CD14-positive monocyte (primary cell): ENCODE measurements around the gene RBM10. TPM values are rescaled to one million over a fixed set of nuclear protein-coding genes. Genes with fewer than 3 reads are reported as not detected.

Source experiments
- DNase-seq, 3 donors: peaks; one replicate each; pipeline ENCODE4 v3.0.0-alpha.2; 2011 to 2022
- H2AFZ ChIP-seq: 2 replicates; pipeline ENCODE4 v1.6.0; 2012; ENCODE audit warnings: mild to moderate bottlenecking, low read depth, low read length, inconsistent platforms; ENCODE audit not compliant: insufficient read depth, poor library complexity, severe bottlenecking
- H3K27ac ChIP-seq, 2 donors: 1 replicate in 1 of 2; 2 replicates in 1 of 2; pipeline ENCODE4 v1.5.1; 2012 to 2013; ENCODE audit warnings: low read length in 2 of 2, control low read depth in 1 of 2, inconsistent platforms in 1 of 2, low read depth in 1 of 2, mild to moderate bottlenecking in 1 of 2
- H3K27me3 ChIP-seq, 2 donors: one replicate each; pipeline versions ENCODE4 v1.6.0 to v1.6.1; 2011 to 2013; ENCODE audit warnings: low read length in 2 of 2; ENCODE audit not compliant: control insufficient read depth in 2 of 2, insufficient read depth in 2 of 2
- H3K36me3 ChIP-seq, 2 donors: replicated peaks in 1 of 2; 1 replicate in 1 of 2; 2 replicates in 1 of 2; pipeline versions ENCODE4 v1.5.1 to v1.6.1; 2012 to 2013; ENCODE audit warnings: low read length in 2 of 2, control low read depth in 1 of 2, inconsistent platforms in 1 of 2, mild to moderate bottlenecking in 1 of 2; ENCODE audit not compliant: insufficient read depth in 2 of 2, control insufficient read depth in 1 of 2
- H3K4me1 ChIP-seq, 2 donors: 1 replicate in 1 of 2; 2 replicates in 1 of 2; pipeline versions ENCODE4 v1.5.1 to v1.6.1; 2012 to 2013; ENCODE audit warnings: low read length in 2 of 2, control low read depth in 1 of 2, inconsistent platforms in 1 of 2, mild to moderate bottlenecking in 1 of 2, moderate library complexity in 1 of 2; ENCODE audit not compliant: insufficient read depth in 2 of 2, control insufficient read depth in 1 of 2
- H3K4me2 ChIP-seq: replicated peaks from 2 replicates; pipeline ENCODE3; 2012; ENCODE audit warnings: low read length, moderate library complexity, mild to moderate bottlenecking; ENCODE audit not compliant: poor library complexity, severe bottlenecking; ENCODE audit errors: extremely low read depth
- H3K4me3 ChIP-seq, 3 experiments: fragments of 200-600 bp in 1 of 3; sonication (generic) in 1 of 3; replicated peaks in 1 of 3; 1 replicate in 2 of 3; 2 replicates in 1 of 3; pipeline ENCODE4 v1.5.1; 2011 to 2013; ENCODE audit warnings: low read length in 3 of 3, mild to moderate bottlenecking in 3 of 3, control low read depth in 2 of 3, low read depth in 2 of 3, inconsistent platforms in 1 of 3, moderate library complexity in 1 of 3
- H3K79me2 ChIP-seq: 2 replicates; pipeline ENCODE4 v1.6.0; 2012; ENCODE audit warnings: mild to moderate bottlenecking, control low read depth, inconsistent platforms, low read length, moderate library complexity; ENCODE audit not compliant: insufficient read depth
- H3K9ac ChIP-seq: 2 replicates; pipeline ENCODE4 v1.6.0; 2017; ENCODE audit warnings: low read length, mild to moderate bottlenecking; ENCODE audit not compliant: insufficient read depth, poor library complexity, severe bottlenecking
- H3K9me3 ChIP-seq, 2 donors: replicated peaks in 1 of 2; 1 replicate in 1 of 2; 2 replicates in 1 of 2; pipeline versions ENCODE4 v1.5.1 to v1.6.1; 2012 to 2013; ENCODE audit warnings: low read length in 2 of 2, control low read depth in 1 of 2; ENCODE audit not compliant: control insufficient read depth in 1 of 2, insufficient read depth in 1 of 2
- H4K20me1 ChIP-seq: 2 replicates; pipeline ENCODE4 v1.6.0; 2012; ENCODE audit warnings: mild to moderate bottlenecking, low read length, control low read depth, moderate library complexity; ENCODE audit not compliant: insufficient read depth
- H3K27ac Mint-ChIP-seq, 7 donors: one replicate each; pipeline ENCODE4 v1.8.0; 2020; ENCODE audit warnings: mild to moderate bottlenecking in 7 of 7, mixed read lengths in 7 of 7, moderate library complexity in 6 of 7, inconsistent platforms in 2 of 7
- H3K27me3 Mint-ChIP-seq, 3 donors: one replicate each; pipeline ENCODE4 v1.8.0; 2021 to 2022; ENCODE audit warnings: low read depth in 3 of 3, mild to moderate bottlenecking in 3 of 3, mixed read lengths in 3 of 3, moderate library complexity in 3 of 3, inconsistent platforms in 1 of 3
- H3K36me3 Mint-ChIP-seq, 2 donors: one replicate each; pipeline ENCODE4 v1.8.0; 2020; ENCODE audit warnings: mixed read lengths in 2 of 2, inconsistent platforms in 1 of 2, mild to moderate bottlenecking in 1 of 2
- H3K4me1 Mint-ChIP-seq: one replicate; pipeline ENCODE4 v1.8.0; 2020; ENCODE audit warnings: mild to moderate bottlenecking, mixed read lengths
- H3K4me3 Mint-ChIP-seq, 2 donors: one replicate each; pipeline ENCODE4 v1.8.0; 2020; ENCODE audit warnings: mild to moderate bottlenecking in 2 of 2, mixed read lengths in 2 of 2, moderate library complexity in 1 of 2
- H3K9me3 Mint-ChIP-seq, 7 donors: one replicate each; pipeline ENCODE4 v1.8.0; 2020 to 2022; ENCODE audit warnings: mixed read lengths in 7 of 7, mild to moderate bottlenecking in 6 of 7, moderate library complexity in 6 of 7, inconsistent platforms in 2 of 7
- CTCF ChIP-seq: fragments of 200-600 bp; IDR thresholded peaks from one replicate; pipeline ENCODE4 v1.8.0; 2022; ENCODE audit warnings: antibody characterized with exemption, mild to moderate bottlenecking
- WGBS: methylation state at CpG from one replicate; pipeline ENCODE4 v1.1.5; 2013; ENCODE audit warnings: missing lambda C conversion rate; ENCODE audit not compliant: insufficient coverage; 5-methylcytosine and 5-hydroxymethylcytosine counted together
- intact Hi-C, 2 donors: fragments of 100-400 bp; cut with micrococcal nuclease; formaldehyde crosslinking; loops; one replicate each; pipeline versions ENCODE4 v1.15.0 to v1.15.1; 2023
- polyA minus RNA-seq: library from RNA; depleted of rRNA, polyadenylated mRNA; stranded (reverse); fragments of >200 nt; gene quantifications from 2 replicates; pipeline ENCODE4 v1.2.3, GENCODE V29; 2012
- polyA plus RNA-seq, 3 donors: library from polyadenylated mRNA; depleted of rRNA in 1 of 3; unstranded in 2 of 3; stranded (reverse) in 1 of 3; fragments of 300-500 nt in 2 of 3; fragments of >200 nt in 1 of 3; fragmentation: Illumina TruSeq in 2 of 3; gene quantifications; 1 replicate in 2 of 3; 2 replicates in 1 of 3; pipeline ENCODE4 v1.2.3, GENCODE V29; 2012 to 2021
- total RNA-seq, 12 experiments: library from RNA in 1 of 12; stranded (reverse) in 1 of 12; fragments of 120-200 nt in 1 of 12; gene quantifications; one replicate each; pipeline ENCODE4 v1.2.4 and lab custom pipeline; 2013 to 2026; ENCODE audit warnings: mixed read lengths in 6 of 12, inconsistent platforms in 1 of 12

RBM10 gene
- total RNA-seq (2013), result 32.2 TPM
- 10 to 100 TPM in 2 of 3 donors, 1 to 10 TPM in 1; 7.3 to 29.4 (median 14.0) TPM for polyA plus RNA-seq
- 28.4 and 42.4 TPM in 2 replicates for polyA minus RNA-seq
- 28.7 to 48.4 (median 39.8) reads per million in 11 experiments for total RNA-seq (lab: John Stamatoyannopoulos, UW)

DNA sequence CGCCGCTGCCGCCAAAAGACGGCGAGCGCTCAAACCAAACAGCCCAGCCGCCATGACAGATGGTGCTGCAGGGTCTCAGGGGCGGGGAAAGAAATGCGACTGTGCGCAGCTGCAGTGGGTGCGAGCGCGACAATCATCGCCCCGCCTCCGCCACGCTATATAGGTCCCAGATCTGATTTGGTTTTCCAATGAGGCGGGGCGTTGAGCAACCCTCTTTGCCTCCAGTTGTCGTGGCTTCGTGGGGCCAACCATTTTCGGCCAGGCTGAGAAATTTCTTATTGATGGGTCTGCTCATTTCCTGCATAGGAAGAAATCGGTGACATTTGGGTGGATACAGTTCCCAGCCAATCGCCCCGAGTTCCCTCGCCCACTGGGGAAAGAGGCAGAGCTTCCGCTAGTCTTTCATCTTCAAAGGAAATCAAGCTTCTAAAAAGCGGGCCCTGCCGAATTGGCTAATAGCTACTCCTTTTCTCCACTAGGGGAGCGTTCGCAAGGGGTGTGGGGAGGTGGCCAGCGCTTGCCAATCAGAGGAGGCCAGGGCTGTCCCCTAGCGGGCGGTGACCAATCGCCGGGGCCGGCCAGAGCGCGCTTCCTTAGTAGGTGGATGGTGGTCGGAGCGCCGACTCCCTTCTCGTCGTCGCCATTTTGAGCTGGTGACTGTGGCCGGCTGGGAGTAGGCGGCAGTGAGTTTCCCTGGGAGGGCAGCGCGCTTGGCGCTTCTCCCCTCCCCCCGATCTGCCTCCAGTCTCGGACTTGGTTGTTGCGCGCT lies at the start of gene RBM10, which contains the start of gene NDUFB11:
TSS of gene RBM10 (plus strand) at position 596 of the 769 bp plus-strand sequence. CDS start 2,261 bp downstream, outside the sequence.
TSS of gene NDUFB11 (minus strand) at position 77 of the 769 bp plus-strand sequence. CDS start at position 54, 23 bp downstream.
- peaks cover 0 to 4% of the 10 kb centered on the region in 2 donors for H3K27me3 ChIP-seq
- H3K36me3 ChIP-seq, result peaks cover 16 to 30% of the 10 kb centered on the region in 2 donors
- H3K9me3 ChIP-seq, result no peaks in the 10 kb centered on the region
- peaks cover 23 to 27% of the 10 kb centered on the region in 2 donors for H3K4me1 ChIP-seq
- intact Hi-C loops, result no loop called here
- WGBS, result under 1% methylated on average over 24 of the region's 54 CpGs
- Mint-ChIP-seq H3K9me3 (peaks cover 0 to 25% (median 15%) of the 10 kb centered on the region in 7 donors), H3K4me3 (peak within 1 kb of the TSS; percentile 93 to 95), H3K4me1 (peaks cover 28% of the 10 kb centered on the region), H3K27ac (peak within 1 kb of the TSS; percentile 96 to 100 (median 98)), H3K36me3 (peaks cover 20 to 22% of the 10 kb centered on the region in 2 donors), H3K27me3 (peaks cover 0 to 26% (median 0%) of the 10 kb centered on the region in 3 donors)
- H3K27ac ChIP-seq, result peak within 1 kb of the TSS; percentile 94 to 97
- peak within 1 kb of the TSS; percentile 88 for H3K9ac ChIP-seq
- peak; percentile 91 to 94 (median 92) for DNase-seq
- peak within 1 kb of the TSS; percentile 76 to 82 (median 82) for H3K4me3 ChIP-seq
- peaks cover 65% of the 10 kb centered on the region for H3K79me2 ChIP-seq
- peak; percentile 71 for TF ChIP-seq CTCF
- peaks cover 24% of the 10 kb centered on the region for H4K20me1 ChIP-seq
- H3K4me2 ChIP-seq, result peak within 1 kb of the TSS; percentile 77
- H2AFZ ChIP-seq, result peak within 1 kb of the TSS; percentile 74

DNA sequence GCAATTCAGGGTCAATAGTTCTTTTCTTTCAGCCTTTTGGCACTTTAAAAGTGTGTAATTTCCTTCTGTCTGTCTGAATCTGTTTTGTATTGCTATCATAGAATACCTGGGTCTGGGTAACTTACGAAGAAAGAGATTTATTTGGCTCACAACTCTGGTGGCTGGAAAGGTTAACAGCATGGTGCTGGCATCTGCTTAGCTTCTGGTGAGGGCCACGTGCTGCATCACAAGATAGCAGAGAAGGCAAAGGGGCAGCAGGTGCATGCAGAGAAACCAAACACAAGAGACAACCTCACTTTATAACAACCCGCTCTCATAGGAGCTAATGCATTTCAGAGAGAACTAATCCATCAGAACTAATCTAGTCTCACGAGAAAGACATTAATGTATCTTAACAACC lies 48.0 kb upstream of the RBM10 start:
- Histone ChIP-seq H3K9me3 (no peaks in the 10 kb centered on the region), H3K4me1 (no peaks in the 10 kb centered on the region), H3K36me3 (no peaks in the 10 kb centered on the region), H4K20me1 (no peaks in the 10 kb centered on the region), H3K4me3 (no peak overlapping the region), H3K4me2 (no peak overlapping the region), H2AFZ (no peak overlapping the region), H3K9ac (no peak overlapping the region), H3K79me2 (no peaks in the 10 kb centered on the region), H3K27me3 (peaks cover 0 to under 1% of the 10 kb centered on the region in 2 donors), H3K27ac (no peak overlapping the region)
- no peak for DNase-seq
- H3K4me3 Mint-ChIP-seq, result no peak overlapping the region
- H3K27ac Mint-ChIP-seq, result no peak overlapping the region
- no peaks in the 10 kb centered on the region for H3K36me3 Mint-ChIP-seq
- intact Hi-C loops, result no loop called here
- peaks cover 0 to 5% (median 0%) of the 10 kb centered on the region in 7 donors for H3K9me3 Mint-ChIP-seq
- no CpG with 5 or more reads among the region's 4 CpGs for WGBS
- peaks cover 0 to 25% (median 0%) of the 10 kb centered on the region in 3 donors for H3K27me3 Mint-ChIP-seq
- TF ChIP-seq CTCF, result no peak
- no peaks in the 10 kb centered on the region for H3K4me1 Mint-ChIP-seq
